ENCODE measurements around the gene SLC1A3.

Gene SLC1A3

GRCh38 chr5:36600917-36601527 lies 5.4 kb upstream of the SLC1A3 start:
- no peak for DNase-seq

- no peak for DNase-seq
These were observed 3.6 kb upstream of the SLC1A3 start for GRCh38 chr5:36602704-36603321.

- DNase-seq, result no peak
These were observed 1.2 kb upstream of the SLC1A3 start for GRCh38 chr5:36605241-36605640.

- DNase-seq, result no peak
These were observed 374 bp upstream of the SLC1A3 start for GRCh38 chr5:36606036-36606427.

- no peak for DNase-seq
These were observed 737 bp downstream of the SLC1A3 start for GRCh38 chr5:36607114-36607571.

- no peak for DNase-seq
These were observed 1.7 kb downstream of the SLC1A3 start for GRCh38 chr5:36607838-36608783.

GRCh38 chr5:36610621-36611020 lies 4.2 kb downstream of the SLC1A3 start:
- no peak for DNase-seq

GRCh38 chr5:36611520-36612274 lies 5.3 kb downstream of the SLC1A3 start:
- DNase-seq, result no peak

- no peak for DNase-seq
These were observed 6.8 kb downstream of the SLC1A3 start for GRCh38 chr5:36613241-36613640.

- DNase-seq, result no peak
These were observed 7.6 kb downstream of the SLC1A3 start for GRCh38 chr5:36613771-36614656.

GRCh38 chr5:36614657-36615308 lies 8.4 kb downstream of the SLC1A3 start:
- DNase-seq, result no peak

GRCh38 chr5:36619012-36619635 lies 12.7 kb downstream of the SLC1A3 start:
- no peak for DNase-seq

GRCh38 chr5:36621985-36622384 lies 15.6 kb downstream of the SLC1A3 start:
- DNase-seq, result no peak

- DNase-seq, result no peak
These were observed 17.4 kb downstream of the SLC1A3 start for GRCh38 chr5:36623832-36624231.

GRCh38 chr5:36624277-36624676 lies 17.9 kb downstream of the SLC1A3 start:
- DNase-seq, result no peak

GRCh38 chr5:36628695-36629094 lies 22.3 kb downstream of the SLC1A3 start:
- DNase-seq, result no peak

GRCh38 chr5:36629729-36630128 lies 23.3 kb downstream of the SLC1A3 start:
- DNase-seq, result no peak

- DNase-seq, result no peak
These were observed 24.1 kb downstream of the SLC1A3 start for GRCh38 chr5:36630201-36631145.

- DNase-seq, result no peak
These were observed 24.7 kb downstream of the SLC1A3 start for GRCh38 chr5:36631154-36631553.

All from activated gamma-delta T cell (primary cell).